ENCODE results near the gene RPH3AL. TPM values are rescaled to one million over a fixed set of nuclear protein-coding genes. Genes with fewer than 3 reads are reported as not detected.

The RPH3AL gene
- total RNA-seq, 1 donor: 2.0 TPM

DNA sequence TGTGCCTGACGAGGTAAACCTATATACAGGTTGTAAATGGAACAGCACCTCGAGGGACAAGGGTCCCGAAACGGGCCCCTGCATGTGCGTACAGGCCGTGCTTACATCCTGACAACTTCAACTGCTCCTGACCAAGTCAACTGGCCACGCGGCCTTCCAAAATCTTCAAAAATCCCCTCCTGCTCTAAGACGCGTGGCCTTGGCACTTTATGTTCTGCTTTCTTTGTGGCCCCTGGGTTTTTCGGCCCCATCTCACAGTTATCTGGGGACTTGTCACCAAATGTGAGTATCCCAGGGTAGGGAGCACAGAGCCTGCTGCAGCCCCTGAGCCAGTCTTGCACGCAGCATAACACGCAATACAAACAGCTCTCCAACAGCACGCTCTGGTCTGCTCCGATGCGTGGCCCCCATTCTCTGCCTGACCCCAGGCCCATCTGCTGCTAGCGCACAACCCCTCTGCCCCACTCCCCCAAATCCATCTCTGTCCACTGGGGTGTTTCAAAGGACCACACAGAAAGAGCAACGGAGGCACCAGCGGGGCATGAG, 659 bp downstream of the RPH3AL start:
- TF ChIP-seq, protein P1, sequence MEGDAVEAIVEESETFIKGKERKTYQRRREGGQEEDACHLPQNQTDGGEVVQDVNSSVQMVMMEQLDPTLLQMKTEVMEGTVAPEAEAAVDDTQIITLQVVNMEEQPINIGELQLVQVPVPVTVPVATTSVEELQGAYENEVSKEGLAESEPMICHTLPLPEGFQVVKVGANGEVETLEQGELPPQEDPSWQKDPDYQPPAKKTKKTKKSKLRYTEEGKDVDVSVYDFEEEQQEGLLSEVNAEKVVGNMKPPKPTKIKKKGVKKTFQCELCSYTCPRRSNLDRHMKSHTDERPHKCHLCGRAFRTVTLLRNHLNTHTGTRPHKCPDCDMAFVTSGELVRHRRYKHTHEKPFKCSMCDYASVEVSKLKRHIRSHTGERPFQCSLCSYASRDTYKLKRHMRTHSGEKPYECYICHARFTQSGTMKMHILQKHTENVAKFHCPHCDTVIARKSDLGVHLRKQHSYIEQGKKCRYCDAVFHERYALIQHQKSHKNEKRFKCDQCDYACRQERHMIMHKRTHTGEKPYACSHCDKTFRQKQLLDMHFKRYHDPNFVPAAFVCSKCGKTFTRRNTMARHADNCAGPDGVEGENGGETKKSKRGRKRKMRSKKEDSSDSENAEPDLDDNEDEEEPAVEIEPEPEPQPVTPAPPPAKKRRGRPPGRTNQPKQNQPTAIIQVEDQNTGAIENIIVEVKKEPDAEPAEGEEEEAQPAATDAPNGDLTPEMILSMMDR (IDR thresholded peaks at IDR 0.05; ENCODE audit: insufficient read depth, low read length): no peak
- DNase-seq (ENCODE audit: low read depth): no peak
- H3K4me3 ChIP-seq (ENCODE audit: low read depth, low read length): no peak overlapping the region

DNA sequence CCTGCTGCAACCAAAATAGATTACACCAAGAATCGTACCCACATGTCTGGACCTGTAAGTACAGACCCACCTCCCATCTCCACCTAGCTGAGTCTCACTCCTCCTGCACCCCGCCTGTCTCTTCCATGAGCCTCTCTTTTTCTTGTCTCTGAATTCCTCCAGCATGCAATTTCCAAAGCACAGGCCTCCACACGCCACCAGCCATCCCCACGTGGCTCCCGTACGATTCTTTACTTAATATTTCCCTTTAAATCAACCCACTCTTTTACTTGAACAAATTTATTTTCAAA, 1.2 kb downstream of the RPH3AL start:
- DNase-seq (ENCODE audit: low read depth): no peak
- H3K4me3 ChIP-seq (ENCODE audit: low read depth, low read length): no peak overlapping the region
- TF ChIP-seq, protein P1 (IDR thresholded peaks at IDR 0.05; ENCODE audit: insufficient read depth, low read length): no peak

DNA sequence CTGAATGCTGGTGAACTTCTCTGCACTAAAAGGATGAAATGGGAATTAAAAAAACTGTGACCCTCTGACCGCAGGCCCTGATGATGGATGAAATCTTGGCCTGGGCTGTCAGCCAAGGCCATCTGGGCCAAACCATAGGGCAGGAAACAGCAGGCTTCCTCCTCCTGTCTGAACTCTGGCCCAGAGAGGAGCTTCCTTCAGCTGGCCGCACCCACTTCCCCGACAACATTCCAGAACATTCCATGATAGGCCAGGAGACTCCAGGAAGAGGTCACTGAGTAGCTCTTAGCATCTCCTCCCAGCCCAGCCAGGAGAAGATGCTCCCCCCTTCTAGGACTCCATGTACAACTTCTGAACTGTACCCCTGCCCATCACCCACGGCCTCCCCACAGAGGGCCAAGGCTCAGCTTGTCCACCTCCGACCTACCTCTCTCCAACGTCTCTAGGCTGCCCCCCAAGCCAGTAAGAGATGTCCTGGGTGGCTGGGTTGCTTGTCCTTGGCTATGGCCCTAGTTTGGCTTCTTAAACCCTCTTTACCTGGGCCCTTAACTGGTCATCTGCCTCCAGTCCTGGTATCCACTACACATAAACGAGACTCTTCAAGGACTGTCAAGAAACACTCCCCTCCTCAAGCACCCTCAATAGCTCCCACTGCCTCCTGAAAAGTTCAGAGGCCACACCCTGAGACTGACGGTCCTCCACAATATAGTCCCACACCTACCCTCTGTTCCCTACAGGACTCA, 1.7 kb downstream of the RPH3AL start:
- peak; percentile 51 for DNase-seq (ENCODE audit: low read depth)
- no peak overlapping the region for H3K4me3 ChIP-seq (ENCODE audit: low read depth, low read length)
- TF ChIP-seq, protein P1 (IDR thresholded peaks at IDR 0.05; ENCODE audit: insufficient read depth, low read length): no peak

DNA sequence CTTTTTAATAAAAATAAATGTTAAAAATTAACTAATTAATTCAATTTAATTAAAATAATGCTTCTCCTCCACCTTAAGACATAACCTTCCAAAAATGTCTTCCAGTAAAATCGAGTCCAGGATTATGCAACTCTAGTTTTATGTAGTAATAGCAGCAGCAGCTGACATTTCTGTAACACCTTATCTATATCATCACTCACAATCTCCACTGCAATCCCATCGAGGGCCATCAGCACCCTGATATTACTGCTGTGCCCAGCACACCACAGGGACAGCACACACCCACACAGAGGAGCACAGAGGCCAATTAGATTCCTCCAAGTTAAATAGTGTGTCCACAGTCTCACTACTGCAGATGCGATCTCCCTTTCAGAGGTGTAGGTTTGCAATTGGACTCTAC, 2.9 kb downstream of the RPH3AL start:
- TF ChIP-seq, protein P1 (IDR thresholded peaks at IDR 0.05; ENCODE audit: insufficient read depth, low read length): no peak
- no peak overlapping the region for H3K4me3 ChIP-seq (ENCODE audit: low read depth, low read length)
- DNase-seq (ENCODE audit: low read depth): no peak

DNA sequence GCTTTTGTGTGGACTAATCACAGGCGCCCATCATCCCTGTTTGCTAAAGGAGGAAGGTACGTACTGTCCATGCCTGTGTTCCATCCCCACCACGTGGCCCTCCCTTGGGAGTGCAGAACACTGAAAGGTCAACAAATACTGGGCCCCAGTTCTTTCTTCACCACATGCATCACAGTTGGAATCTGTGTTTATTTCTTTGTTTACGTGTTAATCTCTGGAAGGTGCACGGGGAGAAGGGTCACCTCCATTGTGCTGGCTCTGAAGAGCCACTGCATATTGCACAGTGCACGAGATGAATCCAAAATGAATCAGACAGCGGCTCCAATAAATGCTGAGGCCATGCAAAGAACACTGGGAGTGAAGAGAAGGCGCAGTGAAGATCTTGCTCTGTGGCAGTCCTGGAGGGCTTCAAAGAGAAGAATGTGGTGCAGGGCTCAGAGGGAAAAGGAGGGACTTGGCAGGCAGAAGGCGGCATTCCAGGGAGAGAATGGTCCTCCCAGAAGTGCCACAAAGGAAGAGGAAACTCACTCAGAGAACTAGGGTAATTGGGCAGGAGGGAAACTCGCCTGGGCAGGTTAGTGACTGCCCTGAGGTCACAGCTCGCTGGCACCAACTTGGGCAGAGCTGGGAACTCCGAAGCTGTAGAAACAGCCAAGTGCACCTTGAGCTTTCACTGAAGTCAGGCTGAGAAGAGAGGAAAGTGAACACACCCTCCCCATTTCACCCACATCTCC, 3.7 kb downstream of the RPH3AL start:
- no peak for DNase-seq (ENCODE audit: low read depth)
- TF ChIP-seq, protein P1 (IDR thresholded peaks at IDR 0.05; ENCODE audit: insufficient read depth, low read length): no peak

DNA sequence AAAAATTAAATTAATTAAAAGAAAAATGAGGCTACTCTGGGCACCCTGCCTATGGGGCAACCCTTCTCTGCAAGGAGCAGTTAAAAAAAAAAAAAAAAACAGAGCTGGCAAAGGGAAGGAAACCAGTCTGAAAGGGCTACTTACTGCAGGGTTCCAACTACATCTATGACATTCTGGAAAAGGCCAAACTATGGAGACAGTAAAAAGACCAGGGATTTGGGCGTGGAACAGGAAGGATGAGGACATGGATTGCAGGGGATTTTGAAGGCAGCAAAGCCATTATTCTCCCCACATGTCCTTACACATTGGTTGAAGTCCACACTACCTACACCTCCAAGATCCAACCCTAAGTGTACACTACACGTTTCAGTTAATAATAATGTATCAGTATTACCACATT, 4.6 kb downstream of the RPH3AL start:
- no peak for DNase-seq (ENCODE audit: low read depth)
- TF ChIP-seq, protein P1 (IDR thresholded peaks at IDR 0.05; ENCODE audit: insufficient read depth, low read length): no peak
- no peak overlapping the region for H3K4me3 ChIP-seq (ENCODE audit: low read depth, low read length)

More for the DNA sequence above, 3.7 kb downstream of the RPH3AL start:
- H3K4me3 ChIP-seq (ENCODE audit: low read depth, low read length): no peak overlapping the region
